ENCODE data around the gene VPS41.

The VPS41 gene

DNA sequence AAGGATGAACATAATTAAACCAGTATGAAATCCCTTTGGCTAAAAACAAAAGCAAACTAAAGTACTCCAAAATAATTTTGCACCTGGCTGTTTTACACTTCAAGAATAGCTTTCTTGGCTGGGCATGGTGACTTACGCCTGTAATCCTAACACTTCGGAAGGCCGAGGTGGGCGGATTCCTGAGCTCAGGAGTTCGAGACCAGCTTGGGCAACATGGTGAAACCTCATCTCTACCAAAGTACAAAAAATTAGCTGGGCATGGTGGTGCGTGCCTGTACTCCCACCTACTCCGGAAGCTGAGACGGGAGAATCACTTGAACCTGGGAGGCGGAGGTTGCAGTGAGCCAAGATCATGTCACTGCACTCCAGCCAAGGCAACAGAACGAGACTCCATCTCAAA, 185.7 kb downstream of the VPS41 start:
- no peak for DNase-seq

GRCh38 chr7:38716397-38716796, 192.6 kb downstream of the VPS41 start:
- no peak for DNase-seq

DNA sequence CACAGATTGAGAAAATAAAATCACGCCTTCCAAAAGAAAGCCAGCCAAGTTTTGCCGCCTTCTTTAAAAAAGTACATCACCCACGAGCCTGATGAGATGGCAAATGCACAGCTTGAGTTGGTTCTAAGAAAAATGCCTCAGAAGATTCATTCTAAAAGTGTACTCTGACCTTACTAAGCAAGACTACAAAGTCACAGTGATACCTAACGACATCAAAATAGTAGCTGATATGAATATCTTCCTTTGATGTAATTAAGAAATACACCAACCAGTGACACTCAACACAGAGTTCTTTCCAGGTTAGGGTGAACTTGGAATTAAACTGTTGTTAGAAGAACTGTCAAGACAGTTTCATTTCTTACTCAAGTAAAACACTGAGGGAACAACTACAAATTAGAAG, 199.9 kb downstream of the VPS41 start:
- no peak for DNase-seq

GRCh38 chr7:38704751-38705150, 204.2 kb downstream of the VPS41 start:
- DNase-seq, result no peak

DNA sequence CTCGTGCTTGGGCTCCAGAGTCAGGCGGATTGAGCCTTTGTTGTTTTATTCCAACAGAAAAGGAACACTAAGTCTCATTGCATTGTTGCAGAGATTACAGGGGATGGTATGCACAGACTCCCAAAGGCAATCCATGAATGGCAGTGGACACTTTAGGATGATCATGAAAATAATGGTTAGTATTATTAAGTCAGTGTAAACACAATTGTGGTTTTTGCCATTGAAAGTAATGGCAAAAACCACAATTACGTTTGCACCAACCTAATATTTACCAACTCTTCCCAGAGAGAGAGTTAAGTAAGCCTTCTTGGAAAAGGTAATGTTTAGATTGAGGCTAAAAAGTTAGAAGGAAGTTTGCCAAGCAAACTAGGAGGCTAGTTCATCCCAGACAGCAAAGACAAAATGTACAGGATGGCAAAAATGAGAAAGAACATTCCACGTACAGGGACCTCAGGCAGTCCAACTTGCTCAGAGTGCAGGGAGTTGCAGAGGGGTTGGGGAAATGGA, 204.9 kb downstream of the VPS41 start:
- no peak for DNase-seq

- no peak for DNase-seq
Measured at GRCh38 chr7:38703093-38703492, 205.9 kb downstream of the VPS41 start.

GRCh38 chr7:38702002-38702535, 206.9 kb downstream of the VPS41 start:
- DNase-seq, result no peak

GRCh38 chr7:38700116-38700515, 208.9 kb downstream of the VPS41 start:
- no peak for DNase-seq

- DNase-seq, result no peak
Measured at GRCh38 chr7:38699471-38699870, 209.5 kb downstream of the VPS41 start.

DNA sequence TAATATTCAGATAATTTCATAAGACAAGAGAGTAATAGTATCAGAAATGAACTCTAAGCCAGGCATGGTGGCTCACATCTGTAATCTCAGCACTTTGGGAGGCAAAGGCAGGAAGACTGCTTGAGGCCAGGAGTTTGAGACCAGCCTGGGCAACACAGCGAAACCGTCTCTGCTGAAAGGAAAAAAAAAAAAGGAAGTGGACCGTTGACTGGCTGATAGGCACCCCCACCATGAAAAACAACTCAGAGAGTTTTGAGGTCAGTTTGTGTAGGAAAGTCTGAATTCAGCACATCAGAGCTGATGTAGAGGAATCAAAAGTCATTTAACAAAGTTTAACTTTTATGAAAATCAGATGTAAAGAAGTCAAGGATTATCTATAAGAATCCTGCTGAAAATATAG, 214.7 kb downstream of the VPS41 start:
- DNase-seq, result no peak

GRCh38 chr7:38686888-38687287, 222.1 kb downstream of the VPS41 start:
- DNase-seq, result no peak

- DNase-seq, result no peak
Measured at GRCh38 chr7:38685851-38686250, 223.1 kb downstream of the VPS41 start.

DNA sequence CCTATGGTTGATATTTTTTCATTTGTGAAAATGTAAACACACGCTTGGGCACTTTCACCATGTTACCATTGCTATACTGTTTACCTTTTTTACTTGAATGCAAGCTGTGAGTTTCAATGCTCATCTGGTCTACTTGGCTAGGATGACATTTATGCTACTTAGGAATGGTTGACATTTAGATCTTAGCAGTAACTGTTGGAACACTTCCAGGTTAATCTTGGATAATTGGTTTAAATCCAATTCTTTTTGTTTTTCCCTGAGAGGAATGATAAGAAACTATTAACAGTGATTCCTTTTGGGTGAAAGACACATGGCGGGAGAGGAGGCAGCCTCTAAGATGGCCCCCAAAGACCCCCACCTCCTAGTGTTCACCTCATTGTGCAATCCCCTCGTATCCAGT, 226.4 kb downstream of the VPS41 start:
- no peak for DNase-seq

- DNase-seq, result no peak
Measured at GRCh38 chr7:38681882-38682281, 227.1 kb downstream of the VPS41 start.

- DNase-seq, result no peak
Measured at GRCh38 chr7:38679419-38679818, 229.6 kb downstream of the VPS41 start.

GRCh38 chr7:38678698-38679054, 230.3 kb downstream of the VPS41 start:
- no peak for DNase-seq

GRCh38 chr7:38677981-38678697, 230.9 kb downstream of the VPS41 start:
- no peak for DNase-seq

DNA sequence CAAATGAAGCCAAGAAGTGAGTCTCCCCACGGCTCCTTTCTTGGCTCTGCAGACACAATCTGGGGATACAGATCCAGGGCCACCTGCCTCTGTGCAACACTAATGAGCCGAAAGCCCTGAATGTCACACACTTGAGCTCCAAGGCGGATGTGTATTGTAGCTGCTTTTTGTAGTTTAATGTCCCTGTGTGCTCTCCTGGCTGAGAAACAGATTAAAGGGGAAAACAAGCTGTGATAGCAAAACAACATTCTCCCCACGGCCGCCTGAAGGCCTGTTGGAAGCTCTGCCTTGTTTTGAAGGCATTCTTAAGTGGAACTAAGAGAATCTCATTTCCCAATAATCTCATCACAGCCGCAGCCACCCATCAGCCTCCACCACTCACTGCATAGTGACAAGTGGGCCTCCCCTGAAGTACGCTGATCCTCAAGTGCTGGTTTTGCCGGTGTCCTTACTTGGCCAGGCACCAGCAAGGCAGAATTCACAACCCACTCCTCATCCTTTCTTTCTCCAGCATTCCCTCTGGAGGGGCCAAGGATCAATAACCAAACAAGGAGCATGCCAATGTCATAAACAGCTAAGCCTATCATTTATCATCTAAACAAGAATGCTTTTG, 233.4 kb downstream of the VPS41 start:
- DNase-seq, result no peak

- no peak for DNase-seq
Measured at GRCh38 chr7:38674513-38674912, 234.5 kb downstream of the VPS41 start.

DNA sequence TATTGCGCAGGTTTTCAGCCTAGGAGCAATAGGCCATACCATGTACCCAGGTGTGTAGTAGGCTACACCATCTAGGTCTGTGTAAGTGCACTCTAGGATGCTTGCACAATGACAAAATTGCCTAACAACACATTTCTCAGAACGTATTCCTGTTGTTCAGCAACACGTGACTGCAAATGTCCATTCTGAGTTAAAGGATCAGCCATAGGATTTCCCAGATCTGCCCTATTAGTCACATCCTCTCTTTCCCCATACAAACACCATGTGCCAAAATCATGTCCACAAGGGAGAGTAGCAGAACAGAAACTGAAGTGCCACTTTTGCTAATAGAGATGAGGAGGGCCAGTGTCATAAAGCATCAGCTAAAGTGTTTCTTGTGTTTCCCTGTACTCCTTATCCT, 235.2 kb downstream of the VPS41 start:
- no peak for DNase-seq
